GM12864 (cell line): ENCODE results near the gene WDR3.

ENCODE experiments used
- DNase-seq: peaks from one replicate; pipeline ENCODE4 v3.0.0-alpha.2; 2011; ENCODE audit warnings: low read depth
- H3K4me3 ChIP-seq: 2 replicates; pipeline ENCODE4 v1.5.1; 2011; ENCODE audit warnings: mild to moderate bottlenecking, low read depth, low read length, control low read depth
- CTCF ChIP-seq: IDR thresholded peaks from 2 replicates; pipeline ENCODE4 v1.5.1; 2011; ENCODE audit warnings: low read depth, mild to moderate bottlenecking, moderate library complexity, low read length, control low read depth, inconsistent platforms; ENCODE audit errors: missing control alignments

The WDR3 gene

GRCh38 chr1:117933769-117934168, 4.2 kb downstream of the WDR3 start:
- H3K4me3 ChIP-seq = no peak overlapping the region
- DNase-seq = no peak
- no peak for TF ChIP-seq CTCF

- no peak for DNase-seq
- no peak for TF ChIP-seq CTCF
- no peak overlapping the region for H3K4me3 ChIP-seq
Measured at GRCh38 chr1:117942293-117942692, 12.8 kb downstream of the WDR3 start.

DNA sequence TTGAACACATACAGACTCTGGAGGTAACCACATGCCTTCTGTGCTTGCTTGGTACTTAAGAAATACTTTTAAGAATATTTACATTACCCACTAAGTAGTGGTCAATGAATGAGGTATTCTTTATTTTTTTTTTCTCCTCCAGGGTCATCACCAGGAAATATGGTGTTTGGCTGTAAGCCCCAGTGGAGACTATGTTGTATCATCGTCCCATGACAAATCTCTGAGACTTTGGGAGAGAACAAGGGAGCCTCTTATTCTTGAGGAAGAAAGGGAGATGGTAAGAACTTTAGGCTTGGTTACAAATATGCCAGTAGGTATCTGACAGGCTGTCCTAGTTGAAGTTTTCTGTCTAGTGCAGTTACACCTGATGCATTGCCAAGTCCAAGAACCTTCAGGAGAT, 22.8 kb downstream of the WDR3 start:
- no peak for DNase-seq
- TF ChIP-seq CTCF = no peak
- no peak overlapping the region for H3K4me3 ChIP-seq

DNA sequence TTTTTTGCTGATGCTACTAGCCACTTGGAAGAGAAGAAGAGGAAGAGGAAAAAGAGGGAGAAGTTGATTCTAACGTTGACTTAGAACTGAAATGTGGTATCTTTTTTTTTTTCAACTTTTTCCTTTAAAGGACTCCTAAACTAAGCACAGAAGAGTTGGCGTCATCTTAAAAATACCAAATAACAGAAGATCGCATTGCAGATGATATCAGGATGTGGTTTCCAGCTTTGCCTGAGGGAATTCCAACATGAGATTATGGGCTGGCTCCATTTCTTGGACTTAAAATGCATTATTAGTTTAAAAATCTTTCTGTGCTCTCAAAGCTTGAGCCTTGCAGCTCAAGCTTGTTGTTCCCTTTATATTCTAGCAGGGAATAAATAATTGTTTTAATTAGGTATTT, 29.8 kb downstream of the WDR3 start:
- TF ChIP-seq CTCF = no peak
- no peak overlapping the region for H3K4me3 ChIP-seq
- no peak for DNase-seq

DNA sequence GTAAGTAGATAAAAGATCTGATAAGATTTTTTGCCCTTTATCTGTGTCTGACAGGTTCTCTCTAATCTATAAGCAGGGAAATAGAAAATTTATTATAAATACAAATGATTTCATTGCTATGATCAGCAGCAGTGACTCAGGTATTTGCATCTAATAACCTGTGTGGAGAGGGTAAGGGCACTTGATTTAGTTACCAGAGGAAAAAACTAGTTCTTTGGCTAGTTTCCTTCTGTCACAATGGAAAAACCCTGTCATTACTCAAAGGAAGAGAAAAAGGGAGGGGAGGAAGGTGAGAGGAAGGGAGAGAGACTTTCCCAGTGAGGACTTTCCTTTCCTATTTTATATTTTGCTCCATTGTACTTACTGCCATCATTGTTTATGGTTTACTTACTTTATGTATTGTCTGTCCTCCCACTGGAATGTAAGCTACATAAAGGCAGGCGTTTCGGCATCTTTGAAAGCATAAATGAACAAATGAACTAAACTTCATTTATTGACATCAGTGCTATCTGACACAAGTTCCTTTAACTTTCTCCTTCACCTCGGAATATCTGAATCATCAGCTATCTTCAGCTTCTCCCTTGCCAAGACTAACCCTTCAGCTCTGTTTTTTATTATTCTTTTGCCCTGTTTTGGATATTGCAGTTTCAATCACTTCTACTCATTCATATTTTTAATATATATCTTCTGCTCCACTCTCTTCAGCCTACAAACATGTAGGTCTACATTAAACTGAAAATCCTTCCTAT, 34.9 kb downstream of the WDR3 start:
- no peak for TF ChIP-seq CTCF
- DNase-seq = no peak
- no peak overlapping the region for H3K4me3 ChIP-seq

GRCh38 chr1:117967477-117967876, 37.9 kb downstream of the WDR3 start:
- no peak overlapping the region for H3K4me3 ChIP-seq
- no peak for DNase-seq
- TF ChIP-seq CTCF = no peak

GRCh38 chr1:117967881-117968280, 38.3 kb downstream of the WDR3 start:
- no peak for DNase-seq
- H3K4me3 ChIP-seq = no peak overlapping the region
- TF ChIP-seq CTCF = no peak
